GM23338 (cell line): ENCODE results near the gene COLEC12. TPM values are rescaled to one million over a fixed set of nuclear protein-coding genes. Genes with fewer than 3 reads are reported as not detected.

ENCODE experiments used
- ATAC-seq: fragments of 200-7000 bp; cut with Tn5 transposase; 3 replicates; pipeline ENCODE4 v1.9.1; 2020
- DNase-seq: peaks from one replicate; pipeline ENCODE4 v3.0.0-alpha.2; 2015; ENCODE audit warnings: low spot score
- H2AFZ ChIP-seq: fragments of 200-600 bp; sonication (generic); 2 replicates; pipeline ENCODE4 v1.8.0; 2016; ENCODE audit warnings: antibody characterized with exemption, mild to moderate bottlenecking, moderate library complexity
- H3F3A ChIP-seq: fragments of 200-600 bp; sonication (generic); replicated peaks from 2 replicates; pipeline ENCODE4 v1.8.0; 2017; ENCODE audit warnings: antibody characterized with exemption, mixed run types, low read depth
- H3K27ac ChIP-seq: fragments of 200-600 bp; sonication (generic); 2 replicates; pipeline ENCODE4 v1.6.1; 2016; ENCODE audit warnings: low read depth
- H3K27me3 ChIP-seq: fragments of 200-600 bp; sonication (generic); 2 replicates; pipeline ENCODE4 v1.8.0; 2016; ENCODE audit warnings: mild to moderate bottlenecking, mixed run types, moderate library complexity; ENCODE audit not compliant: insufficient read depth
- H3K36me3 ChIP-seq: fragments of 200-600 bp; sonication (generic); 2 replicates; pipeline ENCODE4 v1.8.0; 2016; ENCODE audit warnings: mild to moderate bottlenecking; ENCODE audit not compliant: insufficient read depth
- H3K4me1 ChIP-seq: fragments of 200-600 bp; sonication (generic); 2 replicates; pipeline ENCODE4 v1.8.0; 2016; ENCODE audit warnings: mild to moderate bottlenecking, moderate library complexity; ENCODE audit not compliant: insufficient read depth
- H3K4me2 ChIP-seq: fragments of 200-600 bp; sonication (generic); 2 replicates; pipeline ENCODE4 v1.7.1; 2017; ENCODE audit warnings: mixed run types
- H3K4me3 ChIP-seq: fragments of 200-600 bp; sonication (generic); 2 replicates; pipeline ENCODE4 v1.6.1; 2016; ENCODE audit warnings: mixed run types
- H3K79me2 ChIP-seq: fragments of 200-600 bp; sonication (generic); replicated peaks from 2 replicates; pipeline ENCODE4 v1.8.0; 2017; ENCODE audit warnings: mild to moderate bottlenecking; ENCODE audit not compliant: insufficient read depth
- H3K9me2 ChIP-seq: fragments of 200-600 bp; sonication (generic); 2 replicates; pipeline ENCODE4 v1.8.0; 2017; ENCODE audit not compliant: insufficient read depth
- H4K20me1 ChIP-seq: fragments of 200-600 bp; sonication (generic); replicated peaks from 2 replicates; pipeline ENCODE4 v1.8.0; 2017; ENCODE audit warnings: mild to moderate bottlenecking; ENCODE audit not compliant: insufficient read depth
- H3K27ac Mint-ChIP-seq: 2 replicates; pipeline ENCODE4 v1.8.0; 2020; ENCODE audit warnings: inconsistent platforms, mild to moderate bottlenecking, moderate library complexity, mixed read lengths
- H3K27me3 Mint-ChIP-seq: 3 replicates; pipeline ENCODE4 v1.8.0; 2022; ENCODE audit warnings: low read depth, mild to moderate bottlenecking, moderate library complexity, mixed read lengths, inconsistent platforms; ENCODE audit not compliant: insufficient read depth, poor library complexity
- H3K36me3 Mint-ChIP-seq: 3 replicates; pipeline ENCODE4 v1.8.0; 2021; ENCODE audit warnings: low read depth, mild to moderate bottlenecking, inconsistent platforms, moderate library complexity, mixed read lengths
- H3K4me1 Mint-ChIP-seq: 3 replicates; pipeline ENCODE4 v1.8.0; 2020; ENCODE audit warnings: mild to moderate bottlenecking, inconsistent platforms, mixed read lengths
- H3K4me3 Mint-ChIP-seq: 3 replicates; pipeline ENCODE4 v1.8.0; 2021; ENCODE audit warnings: moderate library complexity, mild to moderate bottlenecking, inconsistent platforms, mixed read lengths
- H3K9me3 Mint-ChIP-seq: 3 replicates; pipeline ENCODE4 v1.8.0; 2020; ENCODE audit warnings: moderate library complexity, mild to moderate bottlenecking, inconsistent platforms, mixed read lengths
- CTCF ChIP-seq, 2 experiments: fragments of 200-600 bp in 1 of 2; sonication (generic) in 1 of 2; conservative IDR thresholded peaks; 2 replicates each; pipeline versions ENCODE4 v1.5.1 to v1.6.1; 2016 to 2017; ENCODE audit warnings: antibody characterized with exemption in 2 of 2, low read depth in 2 of 2, mild to moderate bottlenecking in 2 of 2, moderate library complexity in 1 of 2
- ETS1 ChIP-seq: IDR thresholded peaks from 2 replicates; pipeline ENCODE4 v1.6.1; 2016; ENCODE audit warnings: antibody characterized with exemption
- EZH2 ChIP-seq: fragments of 200-600 bp; sonication (generic); IDR thresholded peaks from one replicate; pipeline ENCODE4 v1.8.0; 2017; ENCODE audit warnings: antibody characterized with exemption, mild to moderate bottlenecking, low read depth; ENCODE audit not compliant: unreplicated experiment
- EZH2phosphoT487 ChIP-seq: fragments of 200-600 bp; sonication (generic); IDR thresholded peaks from one replicate; pipeline ENCODE4 v1.8.1; 2018; ENCODE audit warnings: antibody characterized with exemption; ENCODE audit not compliant: unreplicated experiment
- JUNB ChIP-seq: IDR thresholded peaks from one replicate; pipeline ENCODE4 v1.6.1; 2016; ENCODE audit warnings: antibody characterized with exemption; ENCODE audit not compliant: unreplicated experiment
- STAT1 ChIP-seq: IDR thresholded peaks from one replicate; pipeline ENCODE4 v1.6.1; 2016; ENCODE audit warnings: antibody characterized with exemption; ENCODE audit not compliant: unreplicated experiment
- ZNF331 ChIP-seq: fragments of 250-450 bp; sonication (Bioruptor Pico); IDR thresholded peaks from 2 replicates; pipeline ENCODE4 v1.5.0; 2020; ENCODE audit warnings: low read depth, mild to moderate bottlenecking, moderate library complexity
- ZNF462 ChIP-seq: fragments of 250-450 bp; sonication (Bioruptor Pico); IDR thresholded peaks from 2 replicates; pipeline ENCODE4 v1.5.0; 2020; ENCODE audit warnings: mild to moderate bottlenecking, moderate library complexity
- polyA plus RNA-seq: library from polyadenylated mRNA; unstranded; fragments of >200 nt; fragmentation: Nextera tagmentation; extraction: Ambion mirVana; gene quantifications from 2 replicates; pipeline ENCODE4 v1.2.1, GENCODE V29; 2016
- total RNA-seq: library from RNA; depleted of rRNA; stranded (reverse); fragments of >200 nt; shearing (Covaris generic); gene quantifications from 2 replicates; pipeline ENCODE4 v1.2.3, GENCODE V29; 2014

COLEC12 gene
- total and polyA plus RNA-seq, 2 experiments from 2014 or later = 1.1 to 3.2 TPM

GRCh38 chr18:478681-479080, 21.8 kb downstream of the COLEC12 start:
- ATAC-seq = no peak

More at GRCh38 chr18:478681-479080, 21.8 kb downstream of the COLEC12 start:
- H3K9me3 Mint-ChIP-seq = no peaks in the 10 kb centered on the region
- Histone ChIP-seq H3K4me2 (no peak overlapping the region), H3F3A (no peaks in the 10 kb centered on the region), H3K4me3 (no peak overlapping the region), H3K79me2 (no peaks in the 10 kb centered on the region), H2AFZ (no peak overlapping the region), H3K27me3 (no peaks in the 10 kb centered on the region), H4K20me1 (no peaks in the 10 kb centered on the region), H3K36me3 (no peaks in the 10 kb centered on the region), H3K27ac (peak overlapping the region; percentile 20; the same call in 1 of the 2 replicates), H3K9me2 (no peaks in the 10 kb centered on the region), H3K4me1 (peaks cover 49% of the 10 kb centered on the region)
- no peak overlapping the region for H3K4me3 Mint-ChIP-seq
- no peak overlapping the region for H3K27ac Mint-ChIP-seq
- TF ChIP-seq STAT1 = no peak
- TF ChIP-seq ZNF331 (CRISPR knock-in tag) = no peak
- no peak for TF ChIP-seq JUNB
- no peak for TF ChIP-seq EZH2phosphoT487
- no peak for TF ChIP-seq CTCF (conservative IDR thresholded peaks at IDR 0.05; ENCODE audit: low read depth in 2 of 2)
- TF ChIP-seq EZH2 = no peak
- no peak for TF ChIP-seq ETS1
- TF ChIP-seq ZNF462 (CRISPR knock-in tag) = no peak
- peaks cover 5% of the 10 kb centered on the region for H3K27me3 Mint-ChIP-seq
- peaks cover 44% of the 10 kb centered on the region for H3K4me1 Mint-ChIP-seq
- H3K36me3 Mint-ChIP-seq = no peaks in the 10 kb centered on the region
- no peak for DNase-seq
